VCaP (cell line): Measurements from ENCODE around the gene DEPDC4.

ENCODE experiments used
- H3K27ac ChIP-seq: fragments of 450-650 bp; 2 replicates; pipeline ENCODE4 v1.5.1; 2017
- CTCF ChIP-seq: fragments of 450-650 bp; conservative IDR thresholded peaks from 2 replicates; pipeline ENCODE4 v1.5.1; 2017; ENCODE audit warnings: mild to moderate bottlenecking, moderate library complexity

The DEPDC4 gene

GRCh38 chr12:100219328-100220109, 47.4 kb downstream of the DEPDC4 start:
- TF ChIP-seq CTCF: no peak
- no peak overlapping the region for H3K27ac ChIP-seq

- TF ChIP-seq CTCF: no peak
- no peak overlapping the region for H3K27ac ChIP-seq
Observed at GRCh38 chr12:100216337-100216736, 50.5 kb downstream of the DEPDC4 start.

- no peak overlapping the region for H3K27ac ChIP-seq
- TF ChIP-seq CTCF: no peak
Observed at GRCh38 chr12:100215209-100215608, 51.7 kb downstream of the DEPDC4 start.

- H3K27ac ChIP-seq: no peak overlapping the region
- TF ChIP-seq CTCF: no peak
Observed at GRCh38 chr12:100214518-100214917, 52.4 kb downstream of the DEPDC4 start.

GRCh38 chr12:100213016-100213891, 53.6 kb downstream of the DEPDC4 start:
- H3K27ac ChIP-seq: no peak overlapping the region
- no peak for TF ChIP-seq CTCF

- no peak overlapping the region for H3K27ac ChIP-seq
- no peak for TF ChIP-seq CTCF
Observed at GRCh38 chr12:100211698-100212097, 55.2 kb downstream of the DEPDC4 start.

GRCh38 chr12:100208834-100209233, 58.0 kb downstream of the DEPDC4 start:
- H3K27ac ChIP-seq: no peak overlapping the region
- TF ChIP-seq CTCF: no peak
